Measurements from ENCODE around the gene ICOSLG.
"Not testable (repeated sequence)": the region's sequence is repeated elsewhere in the genome, so short reads cannot be mapped to it uniquely, and the experiment has no call there.

The ICOSLG gene

GRCh38 chr21:44196212-44197155, 44.3 kb downstream of the ICOSLG start:
- not testable (repeated sequence) for H3K4me3 ChIP-seq (ENCODE audit: low read depth, low read length); H3K27me3 ChIP-seq (ENCODE audit: insufficient read depth, low read length); H3K36me3 ChIP-seq (ENCODE audit: insufficient read depth, low read length); H2AFZ ChIP-seq (ENCODE audit: low read length, unreplicated experiment); H3K27ac ChIP-seq (ENCODE audit: low read depth, low read length); H3K4me1 ChIP-seq (ENCODE audit: control insufficient read depth, insufficient read depth, low read length, unreplicated experiment); H3K79me2 ChIP-seq (ENCODE audit: control insufficient read depth, insufficient read depth, low read length, unreplicated experiment)

- not testable (repeated sequence) for H3K79me2 ChIP-seq (ENCODE audit: control insufficient read depth, insufficient read depth, low read length, unreplicated experiment); H3K4me1 ChIP-seq (ENCODE audit: control insufficient read depth, insufficient read depth, low read length, unreplicated experiment); H3K4me3 ChIP-seq (ENCODE audit: low read depth, low read length); H2AFZ ChIP-seq (ENCODE audit: low read length, unreplicated experiment); H3K27ac ChIP-seq (ENCODE audit: low read depth, low read length); H3K36me3 ChIP-seq (ENCODE audit: insufficient read depth, low read length); H3K27me3 ChIP-seq (ENCODE audit: insufficient read depth, low read length)
These were observed 45.9 kb downstream of the ICOSLG start for GRCh38 chr21:44194888-44195287.

GRCh38 chr21:44194451-44194850, 46.3 kb downstream of the ICOSLG start:
- H3K4me1 ChIP-seq (ENCODE audit: control insufficient read depth, insufficient read depth, low read length, unreplicated experiment); H3K27ac ChIP-seq (ENCODE audit: low read depth, low read length); H3K36me3 ChIP-seq (ENCODE audit: insufficient read depth, low read length); H3K27me3 ChIP-seq (ENCODE audit: insufficient read depth, low read length); H3K4me3 ChIP-seq (ENCODE audit: low read depth, low read length); H3K79me2 ChIP-seq (ENCODE audit: control insufficient read depth, insufficient read depth, low read length, unreplicated experiment); H2AFZ ChIP-seq (ENCODE audit: low read length, unreplicated experiment): not testable (repeated sequence)

- H3K36me3 ChIP-seq (ENCODE audit: insufficient read depth, low read length); H3K79me2 ChIP-seq (ENCODE audit: control insufficient read depth, insufficient read depth, low read length, unreplicated experiment); H2AFZ ChIP-seq (ENCODE audit: low read length, unreplicated experiment); H3K4me3 ChIP-seq (ENCODE audit: low read depth, low read length); H3K4me1 ChIP-seq (ENCODE audit: control insufficient read depth, insufficient read depth, low read length, unreplicated experiment); H3K27ac ChIP-seq (ENCODE audit: low read depth, low read length); H3K27me3 ChIP-seq (ENCODE audit: insufficient read depth, low read length): not testable (repeated sequence)
These were observed 47.6 kb downstream of the ICOSLG start for GRCh38 chr21:44193108-44193507.

- not testable (repeated sequence) for H3K27ac ChIP-seq (ENCODE audit: low read depth, low read length); H3K4me1 ChIP-seq (ENCODE audit: control insufficient read depth, insufficient read depth, low read length, unreplicated experiment); H3K4me3 ChIP-seq (ENCODE audit: low read depth, low read length); H3K27me3 ChIP-seq (ENCODE audit: insufficient read depth, low read length); H3K36me3 ChIP-seq (ENCODE audit: insufficient read depth, low read length); H2AFZ ChIP-seq (ENCODE audit: low read length, unreplicated experiment); H3K79me2 ChIP-seq (ENCODE audit: control insufficient read depth, insufficient read depth, low read length, unreplicated experiment)
These were observed 50.1 kb downstream of the ICOSLG start for GRCh38 chr21:44190349-44191271.

GRCh38 chr21:44184862-44185261, 55.9 kb downstream of the ICOSLG start:
- not testable (repeated sequence) for H3K27me3 ChIP-seq (ENCODE audit: insufficient read depth, low read length); H3K4me1 ChIP-seq (ENCODE audit: control insufficient read depth, insufficient read depth, low read length, unreplicated experiment); H2AFZ ChIP-seq (ENCODE audit: low read length, unreplicated experiment)

GRCh38 chr21:44182202-44182601, 58.5 kb downstream of the ICOSLG start:
- not testable (repeated sequence) for H3K4me3 ChIP-seq (ENCODE audit: low read depth, low read length); H3K79me2 ChIP-seq (ENCODE audit: control insufficient read depth, insufficient read depth, low read length, unreplicated experiment); H3K36me3 ChIP-seq (ENCODE audit: insufficient read depth, low read length); H3K27me3 ChIP-seq (ENCODE audit: insufficient read depth, low read length); H3K4me1 ChIP-seq (ENCODE audit: control insufficient read depth, insufficient read depth, low read length, unreplicated experiment); H2AFZ ChIP-seq (ENCODE audit: low read length, unreplicated experiment); H3K27ac ChIP-seq (ENCODE audit: low read depth, low read length)

More at GRCh38 chr21:44184862-44185261, 55.9 kb downstream of the ICOSLG start:
- not testable (repeated sequence) for H3K79me2 ChIP-seq (ENCODE audit: control insufficient read depth, insufficient read depth, low read length, unreplicated experiment); H3K36me3 ChIP-seq (ENCODE audit: insufficient read depth, low read length); H3K4me3 ChIP-seq (ENCODE audit: low read depth, low read length); H3K27ac ChIP-seq (ENCODE audit: low read depth, low read length)

- not testable (repeated sequence) for H3K27me3 ChIP-seq (ENCODE audit: insufficient read depth, low read length); H3K79me2 ChIP-seq (ENCODE audit: control insufficient read depth, insufficient read depth, low read length, unreplicated experiment); H2AFZ ChIP-seq (ENCODE audit: low read length, unreplicated experiment); H3K27ac ChIP-seq (ENCODE audit: low read depth, low read length); H3K4me1 ChIP-seq (ENCODE audit: control insufficient read depth, insufficient read depth, low read length, unreplicated experiment); H3K4me3 ChIP-seq (ENCODE audit: low read depth, low read length); H3K36me3 ChIP-seq (ENCODE audit: insufficient read depth, low read length)
These were observed 59.2 kb downstream of the ICOSLG start for GRCh38 chr21:44181506-44181905.

- H3K27me3 ChIP-seq (ENCODE audit: insufficient read depth, low read length); H3K27ac ChIP-seq (ENCODE audit: low read depth, low read length); H3K79me2 ChIP-seq (ENCODE audit: control insufficient read depth, insufficient read depth, low read length, unreplicated experiment); H3K36me3 ChIP-seq (ENCODE audit: insufficient read depth, low read length); H3K4me3 ChIP-seq (ENCODE audit: low read depth, low read length); H2AFZ ChIP-seq (ENCODE audit: low read length, unreplicated experiment); H3K4me1 ChIP-seq (ENCODE audit: control insufficient read depth, insufficient read depth, low read length, unreplicated experiment): not testable (repeated sequence)
These were observed 64.6 kb downstream of the ICOSLG start for GRCh38 chr21:44176127-44176526.

GRCh38 chr21:44175189-44175588, 65.6 kb downstream of the ICOSLG start:
- H3K36me3 ChIP-seq (ENCODE audit: insufficient read depth, low read length); H2AFZ ChIP-seq (ENCODE audit: low read length, unreplicated experiment); H3K27me3 ChIP-seq (ENCODE audit: insufficient read depth, low read length); H3K4me1 ChIP-seq (ENCODE audit: control insufficient read depth, insufficient read depth, low read length, unreplicated experiment); H3K27ac ChIP-seq (ENCODE audit: low read depth, low read length); H3K4me3 ChIP-seq (ENCODE audit: low read depth, low read length); H3K79me2 ChIP-seq (ENCODE audit: control insufficient read depth, insufficient read depth, low read length, unreplicated experiment): not testable (repeated sequence)
